GM23338 (cell line): Measurements from ENCODE around the gene NXN. TPM values are rescaled to one million over a fixed set of nuclear protein-coding genes. Genes with fewer than 3 reads are reported as not detected.

Experiments used
- ATAC-seq: fragments of 200-7000 bp; cut with Tn5 transposase; 3 replicates; pipeline ENCODE4 v1.9.1; 2020
- DNase-seq: peaks from one replicate; pipeline ENCODE4 v3.0.0-alpha.2; 2015; ENCODE audit warnings: low spot score
- H2AFZ ChIP-seq: fragments of 200-600 bp; sonication (generic); 2 replicates; pipeline ENCODE4 v1.8.0; 2016; ENCODE audit warnings: antibody characterized with exemption, mild to moderate bottlenecking, moderate library complexity
- H3F3A ChIP-seq: fragments of 200-600 bp; sonication (generic); replicated peaks from 2 replicates; pipeline ENCODE4 v1.8.0; 2017; ENCODE audit warnings: antibody characterized with exemption, mixed run types, low read depth
- H3K27ac ChIP-seq: fragments of 200-600 bp; sonication (generic); 2 replicates; pipeline ENCODE4 v1.6.1; 2016; ENCODE audit warnings: low read depth
- H3K27me3 ChIP-seq: fragments of 200-600 bp; sonication (generic); 2 replicates; pipeline ENCODE4 v1.8.0; 2016; ENCODE audit warnings: mild to moderate bottlenecking, mixed run types, moderate library complexity; ENCODE audit not compliant: insufficient read depth
- H3K36me3 ChIP-seq: fragments of 200-600 bp; sonication (generic); 2 replicates; pipeline ENCODE4 v1.8.0; 2016; ENCODE audit warnings: mild to moderate bottlenecking; ENCODE audit not compliant: insufficient read depth
- H3K4me1 ChIP-seq: fragments of 200-600 bp; sonication (generic); 2 replicates; pipeline ENCODE4 v1.8.0; 2016; ENCODE audit warnings: mild to moderate bottlenecking, moderate library complexity; ENCODE audit not compliant: insufficient read depth
- H3K4me2 ChIP-seq: fragments of 200-600 bp; sonication (generic); 2 replicates; pipeline ENCODE4 v1.7.1; 2017; ENCODE audit warnings: mixed run types
- H3K4me3 ChIP-seq: fragments of 200-600 bp; sonication (generic); 2 replicates; pipeline ENCODE4 v1.6.1; 2016; ENCODE audit warnings: mixed run types
- H3K79me2 ChIP-seq: fragments of 200-600 bp; sonication (generic); replicated peaks from 2 replicates; pipeline ENCODE4 v1.8.0; 2017; ENCODE audit warnings: mild to moderate bottlenecking; ENCODE audit not compliant: insufficient read depth
- H3K9me2 ChIP-seq: fragments of 200-600 bp; sonication (generic); 2 replicates; pipeline ENCODE4 v1.8.0; 2017; ENCODE audit not compliant: insufficient read depth
- H4K20me1 ChIP-seq: fragments of 200-600 bp; sonication (generic); replicated peaks from 2 replicates; pipeline ENCODE4 v1.8.0; 2017; ENCODE audit warnings: mild to moderate bottlenecking; ENCODE audit not compliant: insufficient read depth
- H3K27ac Mint-ChIP-seq: 2 replicates; pipeline ENCODE4 v1.8.0; 2020; ENCODE audit warnings: inconsistent platforms, mild to moderate bottlenecking, moderate library complexity, mixed read lengths
- H3K27me3 Mint-ChIP-seq: 3 replicates; pipeline ENCODE4 v1.8.0; 2022; ENCODE audit warnings: low read depth, mild to moderate bottlenecking, moderate library complexity, mixed read lengths, inconsistent platforms; ENCODE audit not compliant: insufficient read depth, poor library complexity
- H3K36me3 Mint-ChIP-seq: 3 replicates; pipeline ENCODE4 v1.8.0; 2021; ENCODE audit warnings: low read depth, mild to moderate bottlenecking, inconsistent platforms, moderate library complexity, mixed read lengths
- H3K4me1 Mint-ChIP-seq: 3 replicates; pipeline ENCODE4 v1.8.0; 2020; ENCODE audit warnings: mild to moderate bottlenecking, inconsistent platforms, mixed read lengths
- H3K4me3 Mint-ChIP-seq: 3 replicates; pipeline ENCODE4 v1.8.0; 2021; ENCODE audit warnings: moderate library complexity, mild to moderate bottlenecking, inconsistent platforms, mixed read lengths
- H3K9me3 Mint-ChIP-seq: 3 replicates; pipeline ENCODE4 v1.8.0; 2020; ENCODE audit warnings: moderate library complexity, mild to moderate bottlenecking, inconsistent platforms, mixed read lengths
- CREB1 ChIP-seq: fragments of 250-450 bp; sonication (Bioruptor Pico); IDR thresholded peaks from 2 replicates; pipeline ENCODE4 v1.5.0; 2020; ENCODE audit warnings: low read depth, mild to moderate bottlenecking, moderate library complexity
- REST ChIP-seq: IDR thresholded peaks from one replicate; pipeline ENCODE4 v1.6.1; 2018; ENCODE audit warnings: antibody characterized with exemption; ENCODE audit not compliant: unreplicated experiment
- ZNF114 ChIP-seq: fragments of 250-450 bp; sonication (Bioruptor Pico); IDR thresholded peaks from 2 replicates; pipeline ENCODE4 v1.5.0; 2020; ENCODE audit warnings: mild to moderate bottlenecking, moderate library complexity
- polyA plus RNA-seq: library from polyadenylated mRNA; unstranded; fragments of >200 nt; fragmentation: Nextera tagmentation; extraction: Ambion mirVana; gene quantifications from 2 replicates; pipeline ENCODE4 v1.2.1, GENCODE V29; 2016
- total RNA-seq: library from RNA; depleted of rRNA; stranded (reverse); fragments of >200 nt; shearing (Covaris generic); gene quantifications from 2 replicates; pipeline ENCODE4 v1.2.3, GENCODE V29; 2014
- TF ChIP-seq, protein P1 (sequence below), 2 experiments: fragments of 200-600 bp in 1 of 2; sonication (generic) in 1 of 2; conservative IDR thresholded peaks; 2 replicates each; pipeline versions ENCODE4 v1.5.1 to v1.6.1; 2016 to 2017; ENCODE audit warnings: antibody characterized with exemption in 2 of 2, low read depth in 2 of 2, mild to moderate bottlenecking in 2 of 2, moderate library complexity in 1 of 2

NXN gene
- total and polyA plus RNA-seq, 2 experiments from 2014 or later, result 31.8 to 105 TPM

GRCh38 chr17:916315-916714 is 63.3 kb downstream of the NXN start:
- H3K4me1 Mint-ChIP-seq, result peaks cover 50% of the 10 kb centered on the region
- no peak overlapping the region for H2AFZ ChIP-seq
- H3K27me3 ChIP-seq, result no peaks in the 10 kb centered on the region
- H3K27ac ChIP-seq, result peak overlapping the region; percentile 89
- H3K27me3 Mint-ChIP-seq, result peaks cover 14% of the 10 kb centered on the region
- peak overlapping the region; percentile 92; the same call in 1 of the 2 replicates for H3K27ac Mint-ChIP-seq
- H3K4me2 ChIP-seq, result peak overlapping the region; percentile 37; the same call in 1 of the 2 replicates
- no peak overlapping the region for H3K4me3 Mint-ChIP-seq
- DNase-seq (no peak), ATAC-seq (no peak)
- peaks cover 40% of the 10 kb centered on the region for H3K4me1 ChIP-seq
- no peaks in the 10 kb centered on the region for H3K9me2 ChIP-seq
- H3K36me3 ChIP-seq, result no peaks in the 10 kb centered on the region
- peaks cover 92% of the 10 kb centered on the region for H3K79me2 ChIP-seq
- peaks cover 8% of the 10 kb centered on the region for H3K36me3 Mint-ChIP-seq
- H4K20me1 ChIP-seq, result no peaks in the 10 kb centered on the region; the same call in 1 of the 2 replicates
- no peaks in the 10 kb centered on the region; the same call in 2 of the 3 replicates for H3K9me3 Mint-ChIP-seq
- TF ChIP-seq, protein P1, sequence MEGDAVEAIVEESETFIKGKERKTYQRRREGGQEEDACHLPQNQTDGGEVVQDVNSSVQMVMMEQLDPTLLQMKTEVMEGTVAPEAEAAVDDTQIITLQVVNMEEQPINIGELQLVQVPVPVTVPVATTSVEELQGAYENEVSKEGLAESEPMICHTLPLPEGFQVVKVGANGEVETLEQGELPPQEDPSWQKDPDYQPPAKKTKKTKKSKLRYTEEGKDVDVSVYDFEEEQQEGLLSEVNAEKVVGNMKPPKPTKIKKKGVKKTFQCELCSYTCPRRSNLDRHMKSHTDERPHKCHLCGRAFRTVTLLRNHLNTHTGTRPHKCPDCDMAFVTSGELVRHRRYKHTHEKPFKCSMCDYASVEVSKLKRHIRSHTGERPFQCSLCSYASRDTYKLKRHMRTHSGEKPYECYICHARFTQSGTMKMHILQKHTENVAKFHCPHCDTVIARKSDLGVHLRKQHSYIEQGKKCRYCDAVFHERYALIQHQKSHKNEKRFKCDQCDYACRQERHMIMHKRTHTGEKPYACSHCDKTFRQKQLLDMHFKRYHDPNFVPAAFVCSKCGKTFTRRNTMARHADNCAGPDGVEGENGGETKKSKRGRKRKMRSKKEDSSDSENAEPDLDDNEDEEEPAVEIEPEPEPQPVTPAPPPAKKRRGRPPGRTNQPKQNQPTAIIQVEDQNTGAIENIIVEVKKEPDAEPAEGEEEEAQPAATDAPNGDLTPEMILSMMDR (conservative IDR thresholded peaks at IDR 0.05; ENCODE audit: low read depth in 2 of 2), result peak in 1 of 2 experiments; percentile 57; a peak in 2 of 4 replicates
- no peak for TF ChIP-seq REST
- H3K4me3 ChIP-seq, result no peak overlapping the region
- H3F3A ChIP-seq, result peaks cover 13% of the 10 kb centered on the region; the same call in 1 of the 2 replicates

DNA sequence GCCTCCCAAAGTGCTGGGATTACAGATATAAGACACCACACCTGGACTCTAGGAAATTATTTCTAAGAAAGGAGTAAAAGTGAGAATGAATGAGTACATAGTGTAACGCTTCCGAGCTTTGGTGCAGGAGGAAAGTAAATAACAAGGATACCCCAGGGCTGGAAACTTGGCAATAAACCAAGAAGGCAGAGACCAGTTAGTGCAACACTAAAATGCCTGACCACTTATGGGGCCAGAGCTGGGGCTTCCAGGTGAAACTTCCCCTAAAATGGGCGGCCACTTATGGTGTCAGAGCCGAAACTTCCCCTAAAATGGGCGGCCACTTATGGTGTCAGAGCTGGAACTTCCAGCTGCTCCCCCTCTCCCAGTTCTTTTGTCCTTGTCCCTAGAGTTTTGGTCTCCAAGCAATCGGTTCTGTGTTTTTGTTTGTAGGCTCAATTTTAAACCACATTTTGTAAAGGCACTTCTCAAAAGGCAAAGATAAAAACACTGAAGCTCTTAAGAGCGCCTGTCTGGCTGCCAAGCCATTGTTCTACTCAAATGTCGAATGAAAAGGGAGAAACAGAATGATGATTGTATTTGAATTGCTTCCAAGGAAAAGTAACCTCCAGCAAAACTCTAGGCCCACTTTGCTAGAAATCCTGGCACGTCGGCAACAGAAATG is 63.9 kb downstream of the NXN start:
- ATAC-seq (peak; percentile 14; the same call in 1 of the 3 replicates), DNase-seq (peak; percentile 48)
- H3K27me3 ChIP-seq, result no peaks in the 10 kb centered on the region
- H3K4me3 ChIP-seq, result no peak overlapping the region
- H3K27ac Mint-ChIP-seq, result peak overlapping the region; percentile 92
- H3K4me3 Mint-ChIP-seq, result no peak overlapping the region
- H3K4me1 Mint-ChIP-seq, result peaks cover 48% of the 10 kb centered on the region
- H2AFZ ChIP-seq, result no peak overlapping the region
- no peaks in the 10 kb centered on the region for H3K9me2 ChIP-seq
- no peaks in the 10 kb centered on the region; the same call in 2 of the 3 replicates for H3K9me3 Mint-ChIP-seq
- H3K27ac ChIP-seq, result peak overlapping the region; percentile 89
- no peaks in the 10 kb centered on the region for H3K36me3 ChIP-seq
- H3F3A ChIP-seq, result peaks cover 13% of the 10 kb centered on the region; the same call in 1 of the 2 replicates
- H3K79me2 ChIP-seq, result peaks cover 92% of the 10 kb centered on the region
- H3K36me3 Mint-ChIP-seq, result peaks cover 8% of the 10 kb centered on the region
- H3K27me3 Mint-ChIP-seq, result peaks cover 14% of the 10 kb centered on the region
- TF ChIP-seq CREB1 (0 out of 2 replicates have a peak, but pooled peaks have one; percentile 15), ZNF114 (no peak)
- H3K4me1 ChIP-seq, result peaks cover 44% of the 10 kb centered on the region
- peaks cover 6% of the 10 kb centered on the region for H4K20me1 ChIP-seq
- H3K4me2 ChIP-seq, result peak overlapping the region; percentile 37; the same call in 1 of the 2 replicates
